Measurements from ENCODE around the gene MAPK7.
A peak's percentile ranks its signal among the peaks of the same experiment; 100 is the strongest.

The MAPK7 gene

DNA sequence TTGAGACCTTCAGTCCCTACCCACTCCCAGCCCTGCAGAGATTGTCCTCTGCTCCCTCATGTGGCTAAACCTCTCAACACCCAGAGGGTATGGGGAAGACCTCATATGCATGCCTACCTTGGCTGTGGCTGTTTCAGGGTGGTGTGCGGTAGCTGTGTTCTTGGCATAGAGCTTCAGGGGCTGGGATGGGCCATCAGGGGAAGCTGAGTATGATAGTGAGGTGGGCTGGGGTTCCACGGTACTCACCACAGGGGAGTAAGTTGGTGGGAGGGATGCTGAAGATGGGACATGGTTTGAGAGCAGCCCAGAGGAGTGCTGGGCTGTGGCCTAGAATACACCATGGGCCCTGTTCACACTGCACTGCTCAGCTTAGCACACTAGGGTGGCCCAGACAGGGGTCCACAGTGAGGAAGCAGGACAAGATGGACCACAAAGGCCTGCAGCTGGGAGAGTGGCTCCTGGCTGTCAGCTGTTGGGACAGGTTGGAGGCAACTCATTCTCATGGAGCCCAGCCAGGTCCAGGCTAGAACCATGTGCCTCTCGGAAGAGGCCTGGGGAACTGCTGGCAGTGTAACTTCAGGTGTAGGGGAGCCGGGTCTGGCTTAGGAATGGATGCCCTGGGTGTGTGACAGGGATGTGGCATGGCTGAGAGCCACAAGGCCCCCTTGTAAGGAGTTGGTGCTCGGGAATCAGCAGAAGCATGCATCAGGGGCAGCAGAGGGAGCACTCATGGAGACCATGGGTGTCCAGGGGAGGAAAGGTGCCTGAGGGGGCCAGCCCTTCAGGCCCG lies 5.6 kb downstream of the MAPK7 start:
- no peak for TF ChIP-seq MYC (IDR thresholded peaks at IDR 0.05; ENCODE audit: low read depth, low read length)
- no peak for DNase-seq (ENCODE audit: low read depth)

DNA sequence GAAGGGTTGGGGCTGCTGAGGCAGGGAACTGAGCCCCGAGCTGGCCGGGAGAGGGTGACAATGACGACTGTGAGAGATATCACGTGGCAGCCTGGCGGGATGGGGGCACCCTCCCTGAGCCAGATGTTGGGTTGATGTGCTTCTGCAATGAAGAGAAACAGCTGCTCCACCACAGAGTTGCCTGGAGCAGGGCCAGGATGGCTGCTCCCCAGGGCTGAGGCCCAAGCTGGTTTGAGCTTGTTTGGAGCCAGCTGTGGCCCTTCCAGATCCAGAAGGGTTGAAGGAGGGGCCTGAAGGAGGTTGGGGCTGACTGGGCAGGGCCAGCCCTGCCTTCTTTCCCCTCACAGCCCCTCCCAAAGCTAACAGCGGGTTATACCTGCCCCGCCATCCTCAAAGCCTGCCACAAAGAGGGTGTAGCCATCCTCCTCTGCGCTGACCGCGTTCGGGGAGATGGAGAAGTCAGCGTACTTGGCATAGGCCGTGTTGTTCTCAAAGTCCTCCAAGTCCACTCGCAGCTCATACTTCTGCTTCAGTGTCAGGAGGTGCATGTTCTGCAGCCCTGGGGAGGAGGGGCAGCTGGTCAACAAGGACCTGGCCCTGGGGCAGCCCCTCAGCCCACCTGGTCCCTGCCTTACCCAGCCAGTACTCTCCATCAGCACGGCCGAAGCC lies 6.6 kb downstream of the MAPK7 start:
- TF ChIP-seq MYC (IDR thresholded peaks at IDR 0.05; ENCODE audit: low read depth, low read length), result no peak
- no peak for TF ChIP-seq POLR2A (IDR thresholded peaks at IDR 0.05; ENCODE audit: extremely low read depth, insufficient read length)
- TF ChIP-seq, protein P1, sequence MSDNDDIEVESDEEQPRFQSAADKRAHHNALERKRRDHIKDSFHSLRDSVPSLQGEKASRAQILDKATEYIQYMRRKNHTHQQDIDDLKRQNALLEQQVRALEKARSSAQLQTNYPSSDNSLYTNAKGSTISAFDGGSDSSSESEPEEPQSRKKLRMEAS (IDR thresholded peaks at IDR 0.05; ENCODE audit: low read depth, low read length), result no peak
- TF ChIP-seq, protein P2, sequence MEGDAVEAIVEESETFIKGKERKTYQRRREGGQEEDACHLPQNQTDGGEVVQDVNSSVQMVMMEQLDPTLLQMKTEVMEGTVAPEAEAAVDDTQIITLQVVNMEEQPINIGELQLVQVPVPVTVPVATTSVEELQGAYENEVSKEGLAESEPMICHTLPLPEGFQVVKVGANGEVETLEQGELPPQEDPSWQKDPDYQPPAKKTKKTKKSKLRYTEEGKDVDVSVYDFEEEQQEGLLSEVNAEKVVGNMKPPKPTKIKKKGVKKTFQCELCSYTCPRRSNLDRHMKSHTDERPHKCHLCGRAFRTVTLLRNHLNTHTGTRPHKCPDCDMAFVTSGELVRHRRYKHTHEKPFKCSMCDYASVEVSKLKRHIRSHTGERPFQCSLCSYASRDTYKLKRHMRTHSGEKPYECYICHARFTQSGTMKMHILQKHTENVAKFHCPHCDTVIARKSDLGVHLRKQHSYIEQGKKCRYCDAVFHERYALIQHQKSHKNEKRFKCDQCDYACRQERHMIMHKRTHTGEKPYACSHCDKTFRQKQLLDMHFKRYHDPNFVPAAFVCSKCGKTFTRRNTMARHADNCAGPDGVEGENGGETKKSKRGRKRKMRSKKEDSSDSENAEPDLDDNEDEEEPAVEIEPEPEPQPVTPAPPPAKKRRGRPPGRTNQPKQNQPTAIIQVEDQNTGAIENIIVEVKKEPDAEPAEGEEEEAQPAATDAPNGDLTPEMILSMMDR (IDR thresholded peaks at IDR 0.05; ENCODE audit: low read depth, low read length), result no peak
- peak; percentile 67 for DNase-seq (ENCODE audit: low read depth)
- H3K4me3 ChIP-seq (ENCODE audit: low read depth, low read length), result no peak overlapping the region

More for the DNA sequence above, 5.6 kb downstream of the MAPK7 start:
- H3K4me3 ChIP-seq (ENCODE audit: low read depth, low read length), result no peak overlapping the region

DNA sequence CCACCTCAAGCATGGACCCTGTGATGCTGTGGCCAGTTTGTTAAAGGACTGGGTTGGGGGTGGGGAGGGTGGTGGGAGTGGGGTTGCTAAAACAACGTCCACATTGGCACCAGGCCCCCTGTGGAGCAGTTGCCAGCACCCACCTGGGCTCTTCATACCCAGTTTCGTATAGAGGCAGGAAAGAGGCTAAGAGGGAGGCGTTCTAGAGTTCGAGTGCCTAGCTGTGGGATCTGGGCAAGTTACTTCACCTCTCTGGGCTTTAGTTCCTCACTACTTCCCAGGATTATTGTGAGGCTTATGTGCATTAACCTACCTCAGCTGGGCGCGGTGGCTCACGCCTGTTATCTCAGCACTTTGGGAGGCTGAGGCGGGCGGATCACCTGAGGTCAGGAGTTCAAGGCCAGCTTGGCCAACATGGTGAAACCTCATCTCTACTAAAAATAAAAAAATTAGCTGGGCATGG lies 7.3 kb downstream of the MAPK7 start:
- peak overlapping the region; percentile 73 for H3K4me3 ChIP-seq (ENCODE audit: low read depth, low read length)
- DNase-seq (ENCODE audit: low read depth), result no peak
- TF ChIP-seq, protein P2 (IDR thresholded peaks at IDR 0.05; ENCODE audit: low read depth, low read length), result no peak
- TF ChIP-seq, protein P1 (IDR thresholded peaks at IDR 0.05; ENCODE audit: low read depth, low read length), result no peak
- TF ChIP-seq MYC (IDR thresholded peaks at IDR 0.05; ENCODE audit: low read depth, low read length), result no peak
- no peak for TF ChIP-seq POLR2A (IDR thresholded peaks at IDR 0.05; ENCODE audit: extremely low read depth, insufficient read length)

DNA sequence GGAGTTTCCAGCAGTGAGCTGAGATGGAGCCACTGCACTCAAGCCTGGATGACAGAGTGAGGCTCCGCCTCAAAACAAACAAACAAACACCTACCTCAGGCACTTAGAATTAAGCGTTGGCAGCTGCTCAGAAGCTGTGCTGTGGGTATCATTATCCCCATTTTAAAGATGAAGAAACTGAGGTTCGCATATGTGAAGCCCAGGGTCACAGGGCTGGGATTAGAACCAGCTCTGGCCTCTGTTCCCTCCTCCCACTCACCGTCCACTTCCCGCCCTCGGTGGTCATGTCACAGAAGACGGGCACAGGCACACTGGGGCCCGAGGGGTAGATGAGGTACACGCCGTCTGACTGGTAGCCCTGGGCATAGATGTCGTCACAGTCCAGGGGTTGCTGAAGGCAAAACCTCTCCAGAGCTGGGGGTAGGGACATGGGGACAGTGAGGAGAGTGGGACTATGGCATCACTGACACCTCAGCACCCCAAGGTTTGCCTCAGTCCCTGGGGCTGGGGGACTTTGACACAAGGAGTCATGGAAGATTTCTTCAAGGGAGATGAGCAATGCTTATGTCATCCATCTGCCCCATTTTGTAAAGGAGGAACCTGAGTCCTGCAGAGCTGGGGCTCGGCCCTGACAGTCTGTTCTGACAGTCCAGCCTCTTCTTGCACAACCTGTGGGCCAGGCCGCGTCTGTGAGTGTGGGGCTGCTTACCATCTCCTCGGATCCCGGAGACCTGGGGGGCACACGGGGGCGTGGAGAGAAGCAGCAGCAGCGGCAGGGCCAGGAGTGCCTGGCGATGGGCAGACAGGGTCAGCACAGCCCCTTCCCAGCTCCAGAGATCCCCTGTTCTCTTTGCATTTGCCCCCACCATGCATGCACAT lies 8.0 kb downstream of the MAPK7 start:
- H3K4me3 ChIP-seq (ENCODE audit: low read depth, low read length), result peak overlapping the region; percentile 73
- DNase-seq (ENCODE audit: low read depth), result peak; percentile 96
- TF ChIP-seq, protein P1 (IDR thresholded peaks at IDR 0.05; ENCODE audit: low read depth, low read length), result peak; percentile 71
- TF ChIP-seq POLR2A (IDR thresholded peaks at IDR 0.05; ENCODE audit: extremely low read depth, insufficient read length), result no peak
- TF ChIP-seq MYC (IDR thresholded peaks at IDR 0.05; ENCODE audit: low read depth, low read length), result peak; percentile 61; the same call in 1 of the 2 replicates

DNA sequence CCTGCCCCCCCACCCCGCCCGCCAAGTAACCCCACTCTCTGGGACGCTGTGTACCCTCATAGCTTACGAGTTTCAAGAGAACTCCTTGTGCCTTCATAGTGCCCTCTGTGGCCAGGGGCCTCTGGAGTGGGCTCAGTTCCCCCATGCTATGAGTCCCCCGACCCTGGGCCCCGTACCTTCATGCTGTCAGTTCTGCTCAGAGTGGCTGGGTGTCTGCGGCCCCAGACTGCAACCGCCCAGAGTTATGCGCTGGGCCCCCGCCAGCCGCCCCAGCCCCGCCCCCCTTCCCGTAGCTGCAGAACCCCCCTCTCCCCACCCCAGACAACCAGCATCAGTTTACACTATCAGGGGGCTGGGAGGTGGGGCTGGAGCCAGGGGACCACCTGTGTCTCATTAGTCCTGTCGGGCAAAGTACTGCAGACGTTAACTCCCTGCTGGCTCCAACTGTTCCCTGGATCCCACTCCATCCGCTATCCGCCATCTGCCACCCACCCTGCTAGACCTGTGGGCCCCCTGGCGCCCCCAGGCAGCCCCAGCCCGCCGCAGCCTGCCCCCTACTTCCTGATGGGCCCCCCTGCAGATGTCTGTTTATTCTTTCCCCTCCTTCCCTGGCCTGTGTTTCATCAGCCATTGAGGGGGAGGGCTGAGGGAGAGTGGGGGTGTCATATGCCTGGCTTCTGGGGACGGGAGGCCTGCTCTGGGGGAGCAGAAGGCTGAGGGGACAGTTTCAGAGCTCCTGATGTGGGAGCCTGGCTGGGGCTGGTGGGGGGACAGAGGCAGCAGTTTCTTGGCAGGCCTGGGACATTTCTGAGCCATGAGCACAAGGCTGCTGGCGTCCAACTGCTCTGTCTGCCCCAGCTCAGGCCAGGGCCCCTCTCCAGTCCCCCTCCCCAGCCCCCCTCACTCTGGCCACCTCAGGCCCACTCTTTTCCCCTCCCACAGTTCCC lies 8.9 kb downstream of the MAPK7 start, which contains the start of gene MFAP4:
Gene MFAP4 (minus strand): TSS at position 217 of the 947 bp plus-strand sequence. CDS start 35 bp downstream, at position 182.
- H3K4me3 ChIP-seq (ENCODE audit: low read depth, low read length), result peak within 1 kb of the TSS; percentile 73
- peak; percentile 95 for DNase-seq (ENCODE audit: low read depth)

More for the DNA sequence above, 8.9 kb downstream of the MAPK7 start, which contains the start of gene MFAP4:
- TF ChIP-seq, protein P2 (IDR thresholded peaks at IDR 0.05; ENCODE audit: low read depth, low read length), result no peak
- TF ChIP-seq POLR2A (IDR thresholded peaks at IDR 0.05; ENCODE audit: extremely low read depth, insufficient read length) (peak; percentile 37), MYC (IDR thresholded peaks at IDR 0.05; ENCODE audit: low read depth, low read length) (no peak; the same call in none of the 2 replicates)
- TF ChIP-seq, protein P1 (IDR thresholded peaks at IDR 0.05; ENCODE audit: low read depth, low read length), result peak; percentile 59

Measured in NB4 (cell line).